Smooth muscle cell (in vitro differentiated cells): ENCODE data around the gene RTBDN. TPM values are rescaled to one million over a fixed set of nuclear protein-coding genes. Genes with fewer than 3 reads are reported as not detected.

Experiments
- DNase-seq: peaks from one replicate; lab custom pipeline; 2025; ENCODE audit not compliant: unreplicated experiment; lab: John Stamatoyannopoulos, UW
- H2AFZ ChIP-seq: fragments of 200-600 bp; sonication (generic); 2 replicates; pipeline ENCODE4 v1.6.0; 2016; ENCODE audit warnings: antibody characterized with exemption, low read depth, mild to moderate bottlenecking
- H3F3A ChIP-seq: fragments of 200-600 bp; sonication (generic); 2 replicates; pipeline ENCODE4 v1.6.0; 2017; ENCODE audit warnings: antibody characterized with exemption, low read depth
- H3K27ac ChIP-seq: fragments of 200-600 bp; sonication (generic); 2 replicates; pipeline ENCODE4 v1.5.1; 2016; ENCODE audit warnings: low read depth, mild to moderate bottlenecking
- H3K27me3 ChIP-seq: fragments of 200-600 bp; sonication (generic); 2 replicates; pipeline ENCODE4 v1.6.1; 2016; ENCODE audit warnings: low read depth, mild to moderate bottlenecking
- H3K36me3 ChIP-seq: fragments of 200-600 bp; sonication (generic); 2 replicates; pipeline ENCODE4 v1.5.1; 2016; ENCODE audit warnings: low read depth
- H3K4me1 ChIP-seq: fragments of 200-600 bp; sonication (generic); 2 replicates; pipeline ENCODE4 v1.5.1; 2016; ENCODE audit warnings: low read depth
- H3K4me2 ChIP-seq: fragments of 200-600 bp; sonication (generic); 2 replicates; pipeline ENCODE4 v1.6.0; 2016; ENCODE audit warnings: mild to moderate bottlenecking
- H3K4me3 ChIP-seq: fragments of 200-600 bp; sonication (generic); 2 replicates; pipeline ENCODE4 v1.5.1; 2016; ENCODE audit warnings: mild to moderate bottlenecking
- H3K79me2 ChIP-seq: fragments of 200-600 bp; sonication (generic); 2 replicates; pipeline ENCODE4 v1.6.0; 2016; ENCODE audit warnings: low read depth, mild to moderate bottlenecking
- H3K9ac ChIP-seq: fragments of 200-600 bp; sonication (generic); 2 replicates; pipeline ENCODE4 v1.6.0; 2016; ENCODE audit warnings: low read depth
- H3K9me3 ChIP-seq: fragments of 200-600 bp; sonication (generic); replicated peaks from 2 replicates; pipeline ENCODE4 v1.5.1; 2016; ENCODE audit warnings: low read depth
- H4K20me1 ChIP-seq: fragments of 200-600 bp; sonication (generic); 2 replicates; pipeline ENCODE4 v1.6.0; 2016; ENCODE audit warnings: low read depth
- CTCF ChIP-seq: fragments of 200-600 bp; sonication (generic); IDR thresholded peaks from 2 replicates; pipeline ENCODE4 v1.5.1; 2017; ENCODE audit warnings: borderline replicate concordance, mild to moderate bottlenecking, antibody characterized with exemption; ENCODE audit not compliant: insufficient read depth, poor library complexity, severe bottlenecking
- WGBS: methylation state at CpG from one replicate; pipeline ENCODE4 v1.1.7; 2016; ENCODE audit warnings: low lambda C conversion rate; 5-methylcytosine and 5-hydroxymethylcytosine counted together
- polyA plus RNA-seq: library from polyadenylated mRNA; unstranded; fragments of >200 nt; fragmentation: Nextera tagmentation; extraction: Ambion mirVana; gene quantifications from 2 replicates; pipeline ENCODE4 v1.2.1, GENCODE V29; 2016
- total RNA-seq: library from RNA; depleted of rRNA; stranded (reverse); fragments of >200 nt; gene quantifications from 2 replicates; pipeline ENCODE4 v1.2.3, GENCODE V29; 2014

The RTBDN gene
- total and polyA plus RNA-seq, 2 experiments from 2014 or later, result 1.7 TPM; not detected in 1

GRCh38 chr19:12843999-12844732 lies 9.8 kb upstream of the RTBDN start:
- Histone ChIP-seq H3K4me1 (peaks cover 5% of the 10 kb centered on the region), H3K36me3 (no peaks in the 10 kb centered on the region), H3K27me3 (peaks cover 19% of the 10 kb centered on the region), H3F3A (peaks cover 13% of the 10 kb centered on the region), H3K27ac (no peak overlapping the region), H3K4me2 (no peak overlapping the region), H3K9me3 (no peaks in the 10 kb centered on the region), H3K9ac (no peak overlapping the region), H2AFZ (no peak overlapping the region), H4K20me1 (no peaks in the 10 kb centered on the region), H3K79me2 (no peaks in the 10 kb centered on the region), H3K4me3 (no peak overlapping the region)
- WGBS, result 85% methylated on average over 3 of the region's 3 CpGs
- no peak for DNase-seq
- no peak for TF ChIP-seq CTCF

- Histone ChIP-seq H3K27ac (no peak overlapping the region), H3K9me3 (no peaks in the 10 kb centered on the region), H3K4me3 (no peak overlapping the region), H3K79me2 (no peaks in the 10 kb centered on the region), H3K36me3 (no peaks in the 10 kb centered on the region), H3K9ac (no peak overlapping the region), H3K27me3 (peaks cover 27% of the 10 kb centered on the region), H3K4me1 (peaks cover 5% of the 10 kb centered on the region), H3K4me2 (no peak overlapping the region), H3F3A (peaks cover 13% of the 10 kb centered on the region), H2AFZ (no peak overlapping the region), H4K20me1 (no peaks in the 10 kb centered on the region)
- whole genome bisulfite sequencing, result 98% methylated on average over 11 of the region's 11 CpGs
- DNase-seq, result no peak
- TF ChIP-seq CTCF, result no peak
Measured at GRCh38 chr19:12843328-12843727, 8.9 kb upstream of the RTBDN start.

GRCh38 chr19:12842511-12842910 lies 8.1 kb upstream of the RTBDN start:
- Histone ChIP-seq H3K4me3 (no peak overlapping the region), H3K27ac (no peak overlapping the region), H2AFZ (no peak overlapping the region), H4K20me1 (no peaks in the 10 kb centered on the region), H3K4me2 (no peak overlapping the region), H3K36me3 (no peaks in the 10 kb centered on the region), H3K4me1 (peaks cover 8% of the 10 kb centered on the region), H3K9me3 (no peaks in the 10 kb centered on the region), H3F3A (peaks cover 13% of the 10 kb centered on the region), H3K9ac (no peak overlapping the region), H3K27me3 (peaks cover 34% of the 10 kb centered on the region), H3K79me2 (no peaks in the 10 kb centered on the region)
- no peak for DNase-seq
- no peak for TF ChIP-seq CTCF
- 97% methylated on average over 18 of the region's 18 CpGs for WGBS

- peak overlapping the region; percentile 79 for H3K4me2 ChIP-seq
Measured at GRCh38 chr19:12841094-12841493, 6.7 kb upstream of the RTBDN start.

More at GRCh38 chr19:12841094-12841493, 6.7 kb upstream of the RTBDN start:
- Histone ChIP-seq H3K79me2 (no peaks in the 10 kb centered on the region), H3K36me3 (no peaks in the 10 kb centered on the region), H3F3A (peaks cover 13% of the 10 kb centered on the region), H3K9ac (no peak overlapping the region), H4K20me1 (no peaks in the 10 kb centered on the region), H3K27ac (no peak overlapping the region), H2AFZ (peak overlapping the region; percentile 16), H3K27me3 (peaks cover 40% of the 10 kb centered on the region), H3K4me1 (peaks cover 8% of the 10 kb centered on the region), H3K9me3 (no peaks in the 10 kb centered on the region), H3K4me3 (peak overlapping the region; percentile 38)
- TF ChIP-seq CTCF, result no peak
- 2% methylated on average over 29 of the region's 29 CpGs for WGBS
- DNase-seq, result no peak
